Measurements from ENCODE around the gene ADGRD2.

DNA sequence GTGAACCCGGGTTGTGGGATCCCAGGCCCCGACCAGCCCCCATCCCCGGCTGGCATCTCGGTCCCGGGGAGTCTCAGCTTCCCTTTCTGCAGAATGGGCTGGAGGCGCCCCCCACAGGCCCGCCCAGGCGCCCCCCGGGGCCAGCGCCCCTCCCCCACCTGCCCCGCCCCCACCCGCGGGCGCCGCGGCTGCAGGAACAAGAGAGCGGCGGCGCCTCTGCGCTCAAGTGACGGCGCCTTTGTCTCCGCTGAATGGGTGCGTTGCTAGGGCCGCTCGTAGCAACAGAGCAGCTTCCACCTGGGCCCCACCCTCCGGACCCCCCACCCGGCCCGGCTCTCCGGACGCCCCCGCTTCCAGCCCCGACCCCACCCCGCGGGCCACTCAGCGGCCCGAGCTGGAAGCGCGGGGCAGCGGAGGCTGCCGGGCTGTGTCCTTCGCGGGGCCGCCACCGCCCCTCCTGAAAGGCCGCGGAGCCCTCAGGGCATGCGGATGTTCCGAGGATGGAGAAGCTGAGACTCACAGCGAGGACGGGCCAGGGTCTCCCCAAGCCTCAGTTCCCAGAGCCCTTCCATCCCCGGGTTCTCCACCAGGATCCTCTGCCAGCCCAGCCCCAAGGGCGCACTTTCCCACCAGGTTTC lies 27.5 kb downstream of the ADGRD2 start:
- TF ChIP-seq, protein P1, sequence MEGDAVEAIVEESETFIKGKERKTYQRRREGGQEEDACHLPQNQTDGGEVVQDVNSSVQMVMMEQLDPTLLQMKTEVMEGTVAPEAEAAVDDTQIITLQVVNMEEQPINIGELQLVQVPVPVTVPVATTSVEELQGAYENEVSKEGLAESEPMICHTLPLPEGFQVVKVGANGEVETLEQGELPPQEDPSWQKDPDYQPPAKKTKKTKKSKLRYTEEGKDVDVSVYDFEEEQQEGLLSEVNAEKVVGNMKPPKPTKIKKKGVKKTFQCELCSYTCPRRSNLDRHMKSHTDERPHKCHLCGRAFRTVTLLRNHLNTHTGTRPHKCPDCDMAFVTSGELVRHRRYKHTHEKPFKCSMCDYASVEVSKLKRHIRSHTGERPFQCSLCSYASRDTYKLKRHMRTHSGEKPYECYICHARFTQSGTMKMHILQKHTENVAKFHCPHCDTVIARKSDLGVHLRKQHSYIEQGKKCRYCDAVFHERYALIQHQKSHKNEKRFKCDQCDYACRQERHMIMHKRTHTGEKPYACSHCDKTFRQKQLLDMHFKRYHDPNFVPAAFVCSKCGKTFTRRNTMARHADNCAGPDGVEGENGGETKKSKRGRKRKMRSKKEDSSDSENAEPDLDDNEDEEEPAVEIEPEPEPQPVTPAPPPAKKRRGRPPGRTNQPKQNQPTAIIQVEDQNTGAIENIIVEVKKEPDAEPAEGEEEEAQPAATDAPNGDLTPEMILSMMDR (IDR thresholded peaks at IDR 0.05), result no peak
- TF ChIP-seq POLR2A (IDR thresholded peaks at IDR 0.05) (no peak), POLR2AphosphoS5 (IDR thresholded peaks at IDR 0.05) (no peak)

Measured in breast epithelium (tissue), 3 donors.